Caco-2 (cell line): ENCODE results near the gene LRP1B. TPM values are rescaled to one million over a fixed set of nuclear protein-coding genes. Genes with fewer than 3 reads are reported as not detected.

Source experiments
- BruUV-seq: library from RNA; stranded (reverse); fragments of 400-500 nt; replicated peaks from 2 replicates; lab custom pipeline; 2021; lab: Mats Ljungman, UMichigan
- CTCF ChIA-PET: fragments of 300-600 bp; sonication (Branson Sonifier 250); formaldehyde crosslinking; loops from one replicate; lab custom pipeline; 2022; ENCODE audit warnings: antibody characterized with exemption; lab: Charles Lee
- POLR2A ChIA-PET: fragments of 300-600 bp; sonication (Branson Sonifier 250); formaldehyde crosslinking; loops from one replicate; lab custom pipeline; 2022; ENCODE audit warnings: antibody characterized with exemption; lab: Charles Lee
- DNase-seq, 2 experiments: peaks; one replicate each; pipeline versions ENCODE4 v3.0.0 to v3.0.0-alpha.2; 2020 to 2022
- H3K27me3 ChIP-seq: replicated peaks from 2 replicates; pipeline ENCODE4 v1.6.0; 2011; ENCODE audit warnings: low read length; ENCODE audit not compliant: control insufficient read depth, insufficient read depth
- H3K36me3 ChIP-seq: 2 replicates; pipeline ENCODE4 v1.5.1; 2011; ENCODE audit warnings: low read length; ENCODE audit not compliant: control insufficient read depth, insufficient read depth
- H3K4me1 ChIP-seq: fragments of 250-450 bp; sonication (Bioruptor Pico); 2 replicates; pipeline ENCODE4 v1.5.1; 2020; ENCODE audit warnings: mild to moderate bottlenecking
- H3K4me3 ChIP-seq: 2 replicates; pipeline ENCODE4 v1.5.1; 2011; ENCODE audit warnings: low read depth, mild to moderate bottlenecking, control low read depth, low read length
- H3K9me3 ChIP-seq: fragments of 250-450 bp; sonication (Bioruptor Pico); 2 replicates; pipeline ENCODE4 v1.5.1; 2020; ENCODE audit warnings: mild to moderate bottlenecking, moderate library complexity
- H3K27ac Mint-ChIP-seq: one replicate; pipeline ENCODE4 v1.8.0; 2022; ENCODE audit warnings: mixed read lengths; ENCODE audit not compliant: unreplicated experiment
- H3K27me3 Mint-ChIP-seq: one replicate; pipeline ENCODE4 v1.8.0; 2022; ENCODE audit warnings: mixed read lengths; ENCODE audit not compliant: insufficient read depth, unreplicated experiment
- H3K36me3 Mint-ChIP-seq: one replicate; pipeline ENCODE4 v1.8.0; 2022; ENCODE audit warnings: mild to moderate bottlenecking, mixed read lengths; ENCODE audit not compliant: insufficient read depth, unreplicated experiment
- H3K4me1 Mint-ChIP-seq: one replicate; pipeline ENCODE4 v1.8.0; 2022; ENCODE audit warnings: low read depth, mixed read lengths; ENCODE audit not compliant: unreplicated experiment
- H3K4me3 Mint-ChIP-seq: one replicate; pipeline ENCODE4 v1.8.0; 2022; ENCODE audit warnings: mild to moderate bottlenecking, moderate library complexity, mixed read lengths; ENCODE audit not compliant: unreplicated experiment
- H3K9me3 Mint-ChIP-seq: one replicate; pipeline ENCODE4 v1.8.0; 2022; ENCODE audit warnings: mixed read lengths; ENCODE audit not compliant: unreplicated experiment
- intact Hi-C: fragments of 100-400 bp; cut with micrococcal nuclease; formaldehyde crosslinking; loops from one replicate; pipeline ENCODE4 v1.10.0; 2022; ENCODE audit not compliant: unreplicated experiment
- total RNA-seq: library from RNA; stranded (reverse); gene quantifications from 2 replicates; pipeline ENCODE4 v1.2.3, GENCODE V29; 2022
- TF ChIP-seq, protein P1 (sequence below), 2 experiments: fragments of 200-600 bp in 1 of 2; IDR thresholded peaks; 1 replicate in 1 of 2; 2 replicates in 1 of 2; pipeline versions ENCODE4 v1.5.1 to v1.8.0; 2011 to 2022; ENCODE audit warnings: antibody characterized with exemption in 1 of 2, control low read depth in 1 of 2, inconsistent platforms in 1 of 2, low read depth in 1 of 2, low read length in 1 of 2, mild to moderate bottlenecking in 1 of 2, moderate library complexity in 1 of 2; ENCODE audit not compliant: insufficient read depth in 1 of 2, severe bottlenecking in 1 of 2, unreplicated experiment in 1 of 2

LRP1B gene
- total RNA-seq, 1 experiment from 2014 or later, result not detected

DNA sequence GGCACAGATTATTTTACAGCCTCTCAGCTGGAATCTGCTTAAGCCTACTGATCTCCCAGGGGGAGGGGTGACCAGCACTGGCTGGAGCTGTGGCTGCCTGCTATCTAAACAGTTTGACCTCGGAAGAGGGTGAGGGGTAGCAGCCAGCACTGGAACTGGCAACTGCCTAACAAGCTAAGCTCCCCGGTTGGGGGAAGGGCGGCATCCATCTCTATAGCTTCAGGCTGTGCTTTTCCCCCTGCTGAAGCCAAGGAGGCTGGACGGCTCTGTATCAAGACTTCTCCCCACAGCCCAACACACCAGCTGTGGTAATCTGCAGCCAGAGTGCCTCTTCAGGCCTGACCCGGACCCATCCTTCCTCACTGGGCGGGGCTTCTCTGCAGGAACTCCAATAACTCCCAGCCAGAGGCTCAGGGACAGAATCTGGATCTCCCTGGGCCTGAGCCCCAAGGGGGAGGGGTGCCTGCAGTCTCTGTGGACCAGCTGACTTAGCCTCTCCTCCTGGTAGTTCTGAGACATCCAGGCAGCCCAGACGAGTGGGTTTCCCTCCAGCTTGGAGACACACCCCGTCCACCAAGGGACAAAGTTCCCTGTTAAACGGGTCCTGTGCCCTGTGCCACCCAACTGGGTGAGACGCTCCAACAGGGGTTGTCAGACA is 560.2 kb downstream of the LRP1B start:
- Mint-ChIP-seq H3K36me3 (no peaks in the 10 kb centered on the region), H3K9me3 (no peaks in the 10 kb centered on the region), H3K27me3 (peaks cover 4% of the 10 kb centered on the region), H3K27ac (no peak overlapping the region), H3K4me1 (no peaks in the 10 kb centered on the region), H3K4me3 (no peak overlapping the region)
- Histone ChIP-seq H3K27me3 (no peaks in the 10 kb centered on the region), H3K4me3 (no peak overlapping the region), H3K9me3 (no peaks in the 10 kb centered on the region; the same call in 1 of the 2 replicates), H3K36me3 (no peaks in the 10 kb centered on the region), H3K4me1 (no peaks in the 10 kb centered on the region)
- ChIA-PET POLR2A (no interaction called here), CTCF (no interaction called here)
- no TSS peak for BruUV-seq
- TF ChIP-seq, protein P1, sequence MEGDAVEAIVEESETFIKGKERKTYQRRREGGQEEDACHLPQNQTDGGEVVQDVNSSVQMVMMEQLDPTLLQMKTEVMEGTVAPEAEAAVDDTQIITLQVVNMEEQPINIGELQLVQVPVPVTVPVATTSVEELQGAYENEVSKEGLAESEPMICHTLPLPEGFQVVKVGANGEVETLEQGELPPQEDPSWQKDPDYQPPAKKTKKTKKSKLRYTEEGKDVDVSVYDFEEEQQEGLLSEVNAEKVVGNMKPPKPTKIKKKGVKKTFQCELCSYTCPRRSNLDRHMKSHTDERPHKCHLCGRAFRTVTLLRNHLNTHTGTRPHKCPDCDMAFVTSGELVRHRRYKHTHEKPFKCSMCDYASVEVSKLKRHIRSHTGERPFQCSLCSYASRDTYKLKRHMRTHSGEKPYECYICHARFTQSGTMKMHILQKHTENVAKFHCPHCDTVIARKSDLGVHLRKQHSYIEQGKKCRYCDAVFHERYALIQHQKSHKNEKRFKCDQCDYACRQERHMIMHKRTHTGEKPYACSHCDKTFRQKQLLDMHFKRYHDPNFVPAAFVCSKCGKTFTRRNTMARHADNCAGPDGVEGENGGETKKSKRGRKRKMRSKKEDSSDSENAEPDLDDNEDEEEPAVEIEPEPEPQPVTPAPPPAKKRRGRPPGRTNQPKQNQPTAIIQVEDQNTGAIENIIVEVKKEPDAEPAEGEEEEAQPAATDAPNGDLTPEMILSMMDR (IDR thresholded peaks at IDR 0.05; ENCODE audit: insufficient read depth in 1 of 2, low read depth in 1 of 2, low read length in 1 of 2, severe bottlenecking in 1 of 2, unreplicated experiment in 1 of 2), result no peak
- no peak for DNase-seq
- intact Hi-C loops, result no loop called here

DNA sequence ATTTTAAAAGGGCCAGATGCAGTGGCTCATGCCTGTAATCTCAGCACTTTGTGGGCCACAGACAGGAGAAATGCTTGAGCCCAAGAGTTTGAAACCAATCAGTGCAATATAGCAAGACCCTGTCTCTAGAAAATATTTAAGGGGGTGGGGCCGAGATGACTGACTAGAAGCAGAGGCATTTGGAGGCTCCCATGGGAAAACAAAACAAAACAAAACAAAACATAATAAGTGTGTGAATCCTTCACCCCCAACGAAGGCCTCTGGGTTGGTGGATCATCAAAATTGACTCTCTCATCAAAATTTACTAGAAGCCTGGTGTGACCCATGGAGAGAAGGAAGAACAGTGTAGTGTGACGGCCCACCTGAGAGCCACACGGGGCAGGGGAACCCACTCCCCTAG is 560.9 kb downstream of the LRP1B start:
- Histone ChIP-seq H3K27me3 (no peaks in the 10 kb centered on the region), H3K4me3 (no peak overlapping the region), H3K36me3 (no peaks in the 10 kb centered on the region), H3K9me3 (no peaks in the 10 kb centered on the region; the same call in 1 of the 2 replicates), H3K4me1 (no peaks in the 10 kb centered on the region)
- Mint-ChIP-seq H3K36me3 (no peaks in the 10 kb centered on the region), H3K4me1 (no peaks in the 10 kb centered on the region), H3K27me3 (peaks cover 4% of the 10 kb centered on the region), H3K4me3 (no peak overlapping the region), H3K27ac (no peak overlapping the region), H3K9me3 (no peaks in the 10 kb centered on the region)
- TF ChIP-seq, protein P1 (IDR thresholded peaks at IDR 0.05; ENCODE audit: insufficient read depth in 1 of 2, low read depth in 1 of 2, low read length in 1 of 2, severe bottlenecking in 1 of 2, unreplicated experiment in 1 of 2), result no peak
- DNase-seq, result no peak
- intact Hi-C loops, result no loop called here
- ChIA-PET CTCF (no interaction called here), POLR2A (no interaction called here)
- no TSS peak for BruUV-seq

GRCh38 chr2:141565597-141565996 is 565.2 kb downstream of the LRP1B start:
- DNase-seq, result no peak
- Mint-ChIP-seq H3K27me3 (peaks cover 2% of the 10 kb centered on the region), H3K27ac (no peak overlapping the region), H3K36me3 (no peaks in the 10 kb centered on the region), H3K9me3 (no peaks in the 10 kb centered on the region), H3K4me1 (no peaks in the 10 kb centered on the region), H3K4me3 (no peak overlapping the region)
- H3K9me3 ChIP-seq, result no peaks in the 10 kb centered on the region
- no TSS peak for BruUV-seq
- intact Hi-C loops, result no loop called here
- no peak overlapping the region for H3K4me3 ChIP-seq
- H3K27me3 ChIP-seq, result no peaks in the 10 kb centered on the region
- H3K36me3 ChIP-seq, result no peaks in the 10 kb centered on the region
- TF ChIP-seq, protein P1 (IDR thresholded peaks at IDR 0.05; ENCODE audit: insufficient read depth in 1 of 2, low read depth in 1 of 2, low read length in 1 of 2, severe bottlenecking in 1 of 2, unreplicated experiment in 1 of 2), result no peak
- ChIA-PET CTCF (no interaction called here), POLR2A (no interaction called here)
- no peaks in the 10 kb centered on the region for H3K4me1 ChIP-seq
